SK-N-SH (cell line): ENCODE measurements around the gene NFIA. TPM values are rescaled to one million over a fixed set of nuclear protein-coding genes. Genes with fewer than 3 reads are reported as not detected.

Experiments
- CTCF ChIA-PET: fragments of 300-600, 350-600 bp; formaldehyde crosslinking; extraction: SDS; loops from one replicate; lab custom pipeline; 2021; lab: Yijun Ruan, JAX
- POLR2A ChIA-PET: fragments of 350-600 bp; sonication (Branson Sonifier 250); formaldehyde crosslinking; extraction: SDS; loops from one replicate; lab custom pipeline; 2020; ENCODE audit warnings: antibody characterized with exemption, inconsistent platforms; lab: Yijun Ruan, JAX
- DNase-seq: peaks from one replicate; pipeline ENCODE4 v3.0.0; 2012
- H2AFZ ChIP-seq: fragments of 200-600 bp; sonication (generic); 2 replicates; pipeline ENCODE4 v1.8.1; 2016; ENCODE audit warnings: antibody characterized with exemption, mild to moderate bottlenecking, low read depth
- H3F3A ChIP-seq: fragments of 200-600 bp; sonication (generic); replicated peaks from 2 replicates; pipeline ENCODE3; 2016; ENCODE audit warnings: antibody characterized with exemption, mild to moderate bottlenecking; ENCODE audit not compliant: insufficient read depth
- H3K27ac ChIP-seq, 2 experiments: fragments of 200-500 bp in 1 of 2; fragments of 200-600 bp in 1 of 2; sonication (Bioruptor generic) in 1 of 2; sonication (generic), shearing (Covaris generic) in 1 of 2; 2 replicates each; pipeline versions ENCODE4 v1.5.1 to v1.6.1; 2014 to 2016; ENCODE audit warnings: low read depth in 2 of 2, inconsistent platforms in 1 of 2, low read length in 1 of 2, mild to moderate bottlenecking in 1 of 2, mixed read lengths in 1 of 2
- H3K27me3 ChIP-seq: fragments of 200-600 bp; sonication (generic), shearing (Covaris generic); 2 replicates; pipeline ENCODE4 v1.6.1; 2016; ENCODE audit warnings: mixed run types; ENCODE audit not compliant: insufficient read depth
- H3K36me3 ChIP-seq, 2 experiments: fragments of 200-500 bp in 1 of 2; fragments of 200-600 bp in 1 of 2; sonication (Bioruptor generic) in 1 of 2; sonication (generic) in 1 of 2; replicated peaks in 1 of 2; 2 replicates each; pipeline versions ENCODE3 to v1.5.1; 2014 to 2016; ENCODE audit warnings: low read length in 1 of 2, mild to moderate bottlenecking in 1 of 2; ENCODE audit not compliant: insufficient read depth in 2 of 2, control insufficient read depth in 1 of 2
- H3K4me1 ChIP-seq, 2 experiments: fragments of 200-500 bp in 1 of 2; fragments of 200-600 bp in 1 of 2; sonication (Bioruptor generic) in 1 of 2; sonication (generic), shearing (Covaris generic) in 1 of 2; 2 replicates each; pipeline versions ENCODE4 v1.5.1 to v1.6.1; 2014 to 2016; ENCODE audit warnings: low read depth in 1 of 2, low read length in 1 of 2, mixed run types in 1 of 2; ENCODE audit not compliant: insufficient read depth in 2 of 2, control insufficient read depth in 1 of 2
- H3K4me2 ChIP-seq: fragments of 200-600 bp; sonication (generic), shearing (Covaris generic); 2 replicates; pipeline ENCODE4 v1.6.1; 2017; ENCODE audit warnings: mixed run types
- H3K4me3 ChIP-seq, 2 experiments: fragments of 200-500 bp in 1 of 2; fragments of 200-600 bp in 1 of 2; sonication (Bioruptor generic) in 1 of 2; sonication (generic), shearing (Covaris generic) in 1 of 2; 2 replicates each; pipeline versions ENCODE4 v1.5.1 to v1.8.1; 2014 to 2016; ENCODE audit warnings: low read depth in 2 of 2, inconsistent platforms in 1 of 2, low read length in 1 of 2, mild to moderate bottlenecking in 1 of 2, mixed read lengths in 1 of 2, moderate library complexity in 1 of 2
- H3K79me2 ChIP-seq: fragments of 200-600 bp; sonication (generic); 2 replicates; pipeline ENCODE4 v1.8.1; 2017; ENCODE audit warnings: mild to moderate bottlenecking; ENCODE audit not compliant: insufficient read depth
- H3K9ac ChIP-seq: fragments of 200-600 bp; sonication (generic); 2 replicates; pipeline ENCODE4 v1.6.1; 2017; ENCODE audit warnings: mixed run types
- H3K9me2 ChIP-seq: fragments of 200-600 bp; sonication (generic); 2 replicates; pipeline ENCODE4 v1.6.1; 2017; ENCODE audit warnings: mixed run types
- H3K9me3 ChIP-seq: fragments of 200-600 bp; sonication (generic); 2 replicates; pipeline ENCODE4 v1.6.1; 2017; ENCODE audit warnings: mixed run types, mild to moderate bottlenecking, moderate library complexity
- H4K20me1 ChIP-seq: fragments of 200-600 bp; sonication (generic); 2 replicates; pipeline ENCODE4 v1.6.1; 2017; ENCODE audit warnings: mild to moderate bottlenecking, mixed run types; ENCODE audit not compliant: insufficient read depth
- CHD2 ChIP-seq: fragments of 150-350 bp; IDR thresholded peaks from 2 replicates; pipeline ENCODE4 v1.6.1; 2018; ENCODE audit warnings: low read length; ENCODE audit not compliant: partially characterized antibody
- CTCF ChIP-seq: fragments of 200-600 bp; sonication (generic); IDR thresholded peaks from 2 replicates; pipeline ENCODE4 v1.6.1; 2017; ENCODE audit warnings: antibody characterized with exemption, mild to moderate bottlenecking, moderate library complexity
- ELF1 ChIP-seq: IDR thresholded peaks from 2 replicates; pipeline ENCODE4 v1.4.0; 2012
- FOXJ3 ChIP-seq: sonication (generic); formaldehyde crosslinking; IDR thresholded peaks from 2 replicates; pipeline ENCODE4 v1.5.1; 2020; ENCODE audit warnings: mild to moderate bottlenecking, missing genetic modification reagents
- FOXM1 ChIP-seq: IDR thresholded peaks from 2 replicates; pipeline ENCODE4 v1.4.0; 2012; ENCODE audit warnings: low read depth, mild to moderate bottlenecking
- GABPA ChIP-seq: IDR thresholded peaks from 2 replicates; pipeline ENCODE4 v1.4.0; 2012; ENCODE audit warnings: low read depth, mild to moderate bottlenecking
- GATA2 ChIP-seq: sonication (generic); formaldehyde crosslinking; IDR thresholded peaks from 2 replicates; pipeline ENCODE4 v1.5.0; 2020; ENCODE audit warnings: mild to moderate bottlenecking, missing genetic modification reagents
- IRF3 ChIP-seq: fragments of 150-350 bp; IDR thresholded peaks from 2 replicates; pipeline ENCODE4 v1.6.1; 2016; ENCODE audit warnings: mild to moderate bottlenecking, low read depth, low read length
- JUND ChIP-seq: IDR thresholded peaks from 2 replicates; pipeline ENCODE4 v1.4.0; 2012
- MAX ChIP-seq: IDR thresholded peaks from 2 replicates; pipeline ENCODE4 v1.4.0; 2012; ENCODE audit warnings: low read depth
- MEF2A ChIP-seq: IDR thresholded peaks from 2 replicates; pipeline ENCODE4 v1.4.0; 2012; ENCODE audit warnings: low read depth, borderline replicate concordance
- MXI1 ChIP-seq: IDR thresholded peaks from 2 replicates; pipeline ENCODE4 v1.6.1; 2012; ENCODE audit warnings: mild to moderate bottlenecking, low read depth, low read length, improper control_type of control experiment
- PBX3 ChIP-seq: IDR thresholded peaks from 2 replicates; pipeline ENCODE4; 2012
- RCOR1 ChIP-seq: fragments of 150-350 bp; IDR thresholded peaks from 2 replicates; pipeline ENCODE4 v1.6.1; 2017; ENCODE audit warnings: antibody characterized with exemption, low read length
- RFX5 ChIP-seq: IDR thresholded peaks from 2 replicates; pipeline ENCODE4 v1.6.1; 2012; ENCODE audit warnings: mild to moderate bottlenecking, improper control_type of control experiment, low read length
- TAF1 ChIP-seq: IDR thresholded peaks from 2 replicates; pipeline ENCODE4 v1.6.1; 2012; ENCODE audit warnings: low read depth, mild to moderate bottlenecking, low read length, moderate library complexity, borderline replicate concordance
- TEAD4 ChIP-seq: IDR thresholded peaks from 2 replicates; pipeline ENCODE4 v1.4.0; 2012; ENCODE audit warnings: mild to moderate bottlenecking, borderline replicate concordance; ENCODE audit not compliant: insufficient read depth
- ZBTB33 ChIP-seq: IDR thresholded peaks from 2 replicates; pipeline ENCODE4 v1.4.0; 2012; ENCODE audit warnings: low read depth, borderline replicate concordance
- WGBS: methylation state at CpG from one replicate; pipeline ENCODE4 v1.1.6; 2017; ENCODE audit warnings: low lambda C conversion rate; 5-methylcytosine and 5-hydroxymethylcytosine counted together
- polyA plus RNA-seq, 3 experiments: library from polyadenylated mRNA; depleted of rRNA; stranded (reverse); fragments of >200 nt; gene quantifications; 2 replicates each; pipeline ENCODE4 v1.2.3, GENCODE V29; 2012

Gene NFIA
- polyA plus RNA-seq, 1 of the 3 experiments (the other 2 are of a cell fraction), result 3.3 TPM

GRCh38 chr1:61284936-61285335, 202.6 kb downstream of the NFIA start:
- TF ChIP-seq MEF2A (no peak), RCOR1 (no peak), TAF1 (no peak), CHD2 (no peak), GABPA (no peak), FOXM1 (no peak), RFX5 (no peak), TEAD4 (no peak), MXI1 (no peak), ELF1 (no peak), ZBTB33 (no peak), IRF3 (no peak), GATA2 (no peak)
- H2AFZ ChIP-seq, result no peak overlapping the region
- no peaks in the 10 kb centered on the region for H3K79me2 ChIP-seq
- H3K36me3 ChIP-seq, result no peaks in the 10 kb centered on the region
- H3K27ac ChIP-seq, result no peak overlapping the region
- CTCF ChIA-PET, result interaction anchor here (0.6 to 1.2 kb wide), 3 partner anchors 12 to 338 kb away, joined by 3 read pairs; no protein-coding TSS in a partner anchor
- no peaks in the 10 kb centered on the region for H3F3A ChIP-seq
- POLR2A ChIA-PET, result no interaction called here
- no peak overlapping the region for H3K4me2 ChIP-seq
- H3K27me3 ChIP-seq, result no peaks in the 10 kb centered on the region
- no peak overlapping the region for H3K4me3 ChIP-seq
- no peak for DNase-seq
- H3K9ac ChIP-seq, result no peak overlapping the region
- H3K4me1 ChIP-seq, result peaks cover 3 to 6% of the 10 kb centered on the region in 2 experiments; a peak in 2 of 4 replicates
- 98% methylated on average over 5 of the region's 5 CpGs for WGBS
- H4K20me1 ChIP-seq, result no peaks in the 10 kb centered on the region
- no peaks in the 10 kb centered on the region for H3K9me3 ChIP-seq
- no peaks in the 10 kb centered on the region for H3K9me2 ChIP-seq

- Histone ChIP-seq H3K27ac (no peak overlapping the region), H3K4me3 (no peak overlapping the region), H3F3A (no peaks in the 10 kb centered on the region), H3K4me2 (no peak overlapping the region), H3K79me2 (no peaks in the 10 kb centered on the region), H3K9me2 (no peaks in the 10 kb centered on the region), H3K36me3 (no peaks in the 10 kb centered on the region), H4K20me1 (no peaks in the 10 kb centered on the region), H3K4me1 (peaks cover 3 to 6% of the 10 kb centered on the region in 2 experiments; a peak in 2 of 4 replicates), H2AFZ (no peak overlapping the region), H3K27me3 (no peaks in the 10 kb centered on the region), H3K9ac (no peak overlapping the region), H3K9me3 (no peaks in the 10 kb centered on the region)
- WGBS, result 100% methylated on average over 3 of the region's 3 CpGs
- DNase-seq, result no peak
- ChIA-PET POLR2A (no interaction called here), CTCF (interaction anchor here (0.6 to 1.2 kb wide), 3 partner anchors 11 to 338 kb away, joined by 3 read pairs; no protein-coding TSS in a partner anchor)
- TF ChIP-seq ZBTB33 (no peak), CTCF (no peak), MEF2A (no peak), TAF1 (no peak), FOXJ3 (CRISPR knock-in tag) (no peak), MAX (no peak), MXI1 (no peak), JUND (no peak), PBX3 (no peak), IRF3 (no peak)
Observed at GRCh38 chr1:61285371-61285885, 203.1 kb downstream of the NFIA start.
